Kidney (tissue), 14 donors: ENCODE results near the gene DYNC1I2. TPM values are rescaled to one million over a fixed set of nuclear protein-coding genes. Genes with fewer than 3 reads are reported as not detected.

Experiments used
- DNase-seq, 5 donors: peaks; one replicate each; pipeline ENCODE4 v3.0.0-alpha.2; 2013 to 2020
- FAIRE-seq: peaks from 2 replicates; lab custom pipeline; 2012; peaks lifted over from hg19 to GRCh38; lab: Jason Lieb, UNC
- H3K27ac ChIP-seq, 2 donors: one replicate each; pipeline ENCODE4 v1.7.0; 2013; ENCODE audit warnings: low read depth in 2 of 2, low read length in 2 of 2, inconsistent platforms in 1 of 2
- H3K27me3 ChIP-seq: one replicate; pipeline ENCODE4 v1.7.1; 2013; ENCODE audit warnings: low read length, inconsistent platforms; ENCODE audit not compliant: control insufficient read depth, insufficient read depth
- H3K36me3 ChIP-seq, 3 donors: one replicate each; pipeline versions ENCODE4 v1.7.0 to v1.7.1; 2013; ENCODE audit warnings: low read length in 3 of 3, control low read depth in 1 of 3, inconsistent platforms in 1 of 3; ENCODE audit not compliant: insufficient read depth in 3 of 3, control insufficient read depth in 2 of 3
- H3K4me1 ChIP-seq, 3 donors: one replicate each; pipeline versions ENCODE4 v1.7.0 to v1.7.1; 2013; ENCODE audit warnings: low read length in 3 of 3, inconsistent platforms in 1 of 3, low read depth in 1 of 3; ENCODE audit not compliant: control insufficient read depth in 2 of 3, insufficient read depth in 2 of 3
- H3K4me3 ChIP-seq, 3 donors: one replicate each; pipeline versions ENCODE4 v1.7.0 to v1.8.1; 2013; ENCODE audit warnings: low read length in 3 of 3, control low read depth in 1 of 3, inconsistent platforms in 1 of 3
- H3K9ac ChIP-seq, 3 donors: one replicate each; pipeline versions ENCODE4 v1.7.0 to v1.7.1; 2013; ENCODE audit warnings: low read length in 3 of 3, control low read depth in 1 of 3, inconsistent platforms in 1 of 3
- H3K9me3 ChIP-seq, 3 donors: one replicate each; pipeline versions ENCODE4 v1.7.0 to v1.7.1; 2013; ENCODE audit warnings: low read length in 3 of 3, control low read depth in 1 of 3, inconsistent platforms in 1 of 3; ENCODE audit not compliant: control insufficient read depth in 2 of 3, insufficient read depth in 1 of 3
- intact Hi-C: fragments of 100-400 bp; cut with DNase I; formaldehyde crosslinking; loops from one replicate; pipeline ENCODE4 v1.11.1; 2022
- polyA plus RNA-seq: library from polyadenylated mRNA; stranded (reverse); fragments of 350-450 nt; fragmentation: Illumina TruSeq; extraction: RNeasy Lipid Tissue Mini Kit (QIAGEN cat#74804); gene quantifications from one replicate; pipeline ENCODE4 v1.2.3, GENCODE V29; 2014; ENCODE audit warnings: low read depth, low replicate concordance; ENCODE audit not compliant: insufficient read depth
- total RNA-seq: library from RNA; stranded (reverse); fragmentation: NEBNext Ultra II Directional; extraction: Animal tissue kit (Norgen Biotek cat#: 25700); gene quantifications from one replicate; pipeline ENCODE4 v1.2.1, GENCODE V29; 2021
- TF ChIP-seq, protein P1 (sequence below): IDR thresholded peaks from 3 replicates; pipeline ENCODE4 v1.5.1; 2012; ENCODE audit warnings: mild to moderate bottlenecking, moderate library complexity, borderline replicate concordance; ENCODE audit not compliant: insufficient read depth; ENCODE audit errors: extremely low read depth
- donor health status: control.
- donor health status: control.
- donor health status: control.
- donor health status: control.
- donor health status: control.
- donor health status: DM: yes; HTN: yes; CAD: no.
- donor health status: Normal renal cell carcinoma (clear cell type).

The DYNC1I2 gene
- total and polyA plus RNA-seq, 2 donors from 2014 or later: 81.7 to 108 TPM

- TF ChIP-seq, protein P1, sequence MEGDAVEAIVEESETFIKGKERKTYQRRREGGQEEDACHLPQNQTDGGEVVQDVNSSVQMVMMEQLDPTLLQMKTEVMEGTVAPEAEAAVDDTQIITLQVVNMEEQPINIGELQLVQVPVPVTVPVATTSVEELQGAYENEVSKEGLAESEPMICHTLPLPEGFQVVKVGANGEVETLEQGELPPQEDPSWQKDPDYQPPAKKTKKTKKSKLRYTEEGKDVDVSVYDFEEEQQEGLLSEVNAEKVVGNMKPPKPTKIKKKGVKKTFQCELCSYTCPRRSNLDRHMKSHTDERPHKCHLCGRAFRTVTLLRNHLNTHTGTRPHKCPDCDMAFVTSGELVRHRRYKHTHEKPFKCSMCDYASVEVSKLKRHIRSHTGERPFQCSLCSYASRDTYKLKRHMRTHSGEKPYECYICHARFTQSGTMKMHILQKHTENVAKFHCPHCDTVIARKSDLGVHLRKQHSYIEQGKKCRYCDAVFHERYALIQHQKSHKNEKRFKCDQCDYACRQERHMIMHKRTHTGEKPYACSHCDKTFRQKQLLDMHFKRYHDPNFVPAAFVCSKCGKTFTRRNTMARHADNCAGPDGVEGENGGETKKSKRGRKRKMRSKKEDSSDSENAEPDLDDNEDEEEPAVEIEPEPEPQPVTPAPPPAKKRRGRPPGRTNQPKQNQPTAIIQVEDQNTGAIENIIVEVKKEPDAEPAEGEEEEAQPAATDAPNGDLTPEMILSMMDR: no peak
- Histone ChIP-seq H3K9me3 (peaks cover 0 to 4% (median 0%) of the 10 kb centered on the region in 3 donors), H3K4me3 (no peak overlapping the region), H3K27ac (no peak overlapping the region), H3K4me1 (no peaks in the 10 kb centered on the region), H3K36me3 (no peaks in the 10 kb centered on the region), H3K27me3 (no peaks in the 10 kb centered on the region), H3K9ac (no peak overlapping the region)
- intact Hi-C loops: no loop called here
- FAIRE-seq (no peak), DNase-seq (no peak)
These were observed 34.9 kb upstream of the DYNC1I2 start for GRCh38 chr2:171652416-171652785.

DNA sequence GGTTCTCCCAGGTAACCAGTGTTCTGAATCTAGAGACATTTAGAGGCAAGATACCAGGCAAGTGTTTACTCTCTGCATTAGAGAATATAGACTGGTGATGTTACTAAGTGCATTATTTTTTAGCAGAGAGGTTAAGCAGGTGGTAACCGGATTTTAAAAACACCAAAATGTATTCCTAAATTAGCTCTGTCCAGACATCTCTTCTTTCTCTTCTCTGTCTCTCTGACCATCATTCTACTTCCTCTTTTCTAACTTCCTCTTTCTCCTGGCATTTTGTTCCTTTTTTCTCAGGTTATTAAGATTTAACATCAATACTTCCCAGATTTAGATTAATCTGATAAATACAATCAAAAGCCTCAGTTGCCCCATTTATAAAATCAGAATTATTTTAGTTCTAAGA lies 31.7 kb upstream of the DYNC1I2 start:
- no peaks in the 10 kb centered on the region for H3K27me3 ChIP-seq
- H3K4me1 ChIP-seq: no peaks in the 10 kb centered on the region
- peaks cover 0 to 4% (median 0%) of the 10 kb centered on the region in 3 donors for H3K9me3 ChIP-seq
- H3K36me3 ChIP-seq: no peaks in the 10 kb centered on the region
- no peak overlapping the region for H3K27ac ChIP-seq
- intact Hi-C loops: no loop called here
- FAIRE-seq (no peak), DNase-seq (no peak)
- no peak overlapping the region for H3K9ac ChIP-seq
- H3K4me3 ChIP-seq: no peak overlapping the region
- TF ChIP-seq, protein P1: no peak

GRCh38 chr2:171667041-171667440 lies 20.2 kb upstream of the DYNC1I2 start:
- Histone ChIP-seq H3K4me3 (no peak overlapping the region), H3K4me1 (no peaks in the 10 kb centered on the region), H3K9me3 (no peaks in the 10 kb centered on the region), H3K9ac (no peak overlapping the region), H3K27ac (no peak overlapping the region), H3K27me3 (no peaks in the 10 kb centered on the region), H3K36me3 (no peaks in the 10 kb centered on the region)
- TF ChIP-seq, protein P1: no peak
- intact Hi-C loops: no loop called here
- DNase-seq: no peak
- no peak for FAIRE-seq

DNA sequence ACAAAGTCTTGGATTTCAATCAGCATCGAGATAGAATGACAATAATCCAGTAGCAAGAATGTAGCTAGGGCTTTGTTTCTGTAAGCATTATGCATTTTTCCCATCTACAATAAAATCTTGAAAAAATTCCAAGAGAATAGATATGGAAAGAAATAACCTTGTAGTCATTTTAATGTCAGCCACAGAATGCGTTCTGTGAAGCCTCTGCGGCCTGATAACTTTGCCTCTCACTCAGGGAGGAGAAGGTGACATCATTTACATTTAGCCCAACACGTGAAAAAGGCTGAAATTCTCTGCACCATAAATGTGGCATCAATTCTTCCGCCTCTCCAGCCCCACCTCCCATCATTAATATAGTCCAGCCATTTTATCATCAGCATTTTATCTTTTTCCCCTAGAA lies 19.1 kb upstream of the DYNC1I2 start:
- no peak for FAIRE-seq
- H3K36me3 ChIP-seq: no peaks in the 10 kb centered on the region
- H3K27ac ChIP-seq: no peak overlapping the region

More for the DNA sequence above, 19.1 kb upstream of the DYNC1I2 start:
- Histone ChIP-seq H3K27me3 (no peaks in the 10 kb centered on the region), H3K9ac (no peak overlapping the region), H3K9me3 (no peaks in the 10 kb centered on the region), H3K4me3 (no peak overlapping the region), H3K4me1 (no peaks in the 10 kb centered on the region)
- no peak for DNase-seq
- intact Hi-C loops: no loop called here
- TF ChIP-seq, protein P1: no peak
